Upper lobe of right lung (tissue), 1 donor: ENCODE results near the gene RALGPS2. TPM values are rescaled to one million over a fixed set of nuclear protein-coding genes. Genes with fewer than 3 reads are reported as not detected.

Experiments
- ATAC-seq: fragments of 200-7000 bp; cut with Tn5 transposase; one replicate; pipeline ENCODE4 v1.9.1; 2020; ENCODE audit warnings: mild to moderate bottlenecking, moderate library complexity
- DNase-seq: peaks from one replicate; pipeline ENCODE4 v3.0.0-alpha.2; 2020
- H3K27ac ChIP-seq: fragments of 200-600 bp; one replicate; pipeline ENCODE4 v1.8.0; 2022
- H3K27me3 ChIP-seq: fragments of 200-600 bp; one replicate; pipeline ENCODE4 v1.8.0; 2022; ENCODE audit warnings: mild to moderate bottlenecking
- H3K36me3 ChIP-seq: fragments of 200-600 bp; one replicate; pipeline ENCODE4 v1.8.0; 2022
- H3K4me1 ChIP-seq: fragments of 200-600 bp; one replicate; pipeline ENCODE4 v1.8.0; 2022
- H3K4me3 ChIP-seq: fragments of 200-600 bp; one replicate; pipeline ENCODE4 v1.8.0; 2022; ENCODE audit warnings: mild to moderate bottlenecking
- H3K9me3 ChIP-seq: fragments of 200-600 bp; one replicate; pipeline ENCODE4 v1.8.0; 2022
- intact Hi-C: fragments of 100-400 bp; cut with DNase I; formaldehyde crosslinking; loops from one replicate; pipeline ENCODE4 v1.11.0; 2022
- total RNA-seq: library from RNA; stranded (reverse); fragmentation: NEBNext Ultra II Directional; extraction: Animal tissue kit (Norgen Biotek cat#: 25700); gene quantifications from one replicate; pipeline ENCODE4 v1.2.1, GENCODE V29; 2021
- TF ChIP-seq, protein P1 (sequence below): fragments of 200-600 bp; IDR thresholded peaks from one replicate; pipeline ENCODE4 v1.8.0; 2022; ENCODE audit warnings: antibody characterized with exemption
- donor health status: DM: no; HTN: yes; CAD: no; lungs with severe emphysema.

The RALGPS2 gene
- total RNA-seq, 1 donor from 2014 or later, result 5.3 TPM

DNA sequence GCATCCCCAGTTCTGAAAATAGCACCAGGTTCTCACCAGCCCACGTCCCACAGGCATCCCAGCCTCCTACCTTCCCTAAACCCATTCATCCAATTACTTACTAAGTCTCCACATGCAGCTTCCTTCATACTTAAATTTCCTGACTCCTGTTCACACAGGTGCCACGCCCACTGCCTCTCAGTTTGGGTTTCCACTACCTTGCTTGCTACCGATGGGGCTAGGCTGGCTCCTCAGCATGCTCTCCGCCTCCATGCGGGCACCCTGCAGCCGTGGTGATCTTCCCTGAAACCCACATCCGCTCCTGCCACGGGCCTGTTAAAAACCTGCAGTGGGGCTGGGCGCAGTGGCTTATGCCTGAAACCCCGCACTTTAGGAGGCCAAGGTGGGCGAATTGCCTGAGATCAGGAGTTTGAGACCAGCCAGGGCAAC is 216.2 kb downstream of the RALGPS2 start:
- Histone ChIP-seq H3K36me3 (no peaks in the 10 kb centered on the region), H3K4me3 (no peak overlapping the region), H3K4me1 (no peaks in the 10 kb centered on the region), H3K27me3 (no peaks in the 10 kb centered on the region), H3K27ac (no peak overlapping the region), H3K9me3 (no peaks in the 10 kb centered on the region)
- intact Hi-C loops, result no loop called here
- DNase-seq, result no peak
- TF ChIP-seq, protein P1, sequence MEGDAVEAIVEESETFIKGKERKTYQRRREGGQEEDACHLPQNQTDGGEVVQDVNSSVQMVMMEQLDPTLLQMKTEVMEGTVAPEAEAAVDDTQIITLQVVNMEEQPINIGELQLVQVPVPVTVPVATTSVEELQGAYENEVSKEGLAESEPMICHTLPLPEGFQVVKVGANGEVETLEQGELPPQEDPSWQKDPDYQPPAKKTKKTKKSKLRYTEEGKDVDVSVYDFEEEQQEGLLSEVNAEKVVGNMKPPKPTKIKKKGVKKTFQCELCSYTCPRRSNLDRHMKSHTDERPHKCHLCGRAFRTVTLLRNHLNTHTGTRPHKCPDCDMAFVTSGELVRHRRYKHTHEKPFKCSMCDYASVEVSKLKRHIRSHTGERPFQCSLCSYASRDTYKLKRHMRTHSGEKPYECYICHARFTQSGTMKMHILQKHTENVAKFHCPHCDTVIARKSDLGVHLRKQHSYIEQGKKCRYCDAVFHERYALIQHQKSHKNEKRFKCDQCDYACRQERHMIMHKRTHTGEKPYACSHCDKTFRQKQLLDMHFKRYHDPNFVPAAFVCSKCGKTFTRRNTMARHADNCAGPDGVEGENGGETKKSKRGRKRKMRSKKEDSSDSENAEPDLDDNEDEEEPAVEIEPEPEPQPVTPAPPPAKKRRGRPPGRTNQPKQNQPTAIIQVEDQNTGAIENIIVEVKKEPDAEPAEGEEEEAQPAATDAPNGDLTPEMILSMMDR, result no peak
- no peak for ATAC-seq

DNA sequence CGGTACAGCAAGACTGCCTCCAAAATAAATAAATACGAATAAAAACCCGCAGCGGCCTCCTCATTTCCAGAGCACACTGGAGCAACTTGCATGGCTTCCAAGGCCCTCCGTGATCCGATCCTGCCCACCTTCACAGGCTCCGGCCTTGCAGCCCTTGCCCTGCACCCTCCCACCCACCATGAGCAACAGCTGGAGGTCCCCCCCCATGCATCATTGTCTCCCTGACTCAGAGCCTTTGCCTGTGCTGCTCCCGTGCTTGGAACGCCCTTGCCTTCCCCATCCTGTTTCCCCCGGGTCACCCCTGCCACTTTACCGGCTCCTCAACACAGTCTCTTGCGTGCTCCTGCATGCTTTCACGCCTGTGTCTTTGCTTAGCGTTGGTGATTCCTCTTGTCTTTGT is 216.8 kb downstream of the RALGPS2 start:
- H3K4me3 ChIP-seq, result no peak overlapping the region
- ATAC-seq, result no peak
- no peaks in the 10 kb centered on the region for H3K27me3 ChIP-seq
- no peaks in the 10 kb centered on the region for H3K9me3 ChIP-seq
- DNase-seq, result no peak
- TF ChIP-seq, protein P1, result no peak
- no peaks in the 10 kb centered on the region for H3K36me3 ChIP-seq
- intact Hi-C loops, result no loop called here
- H3K4me1 ChIP-seq, result no peaks in the 10 kb centered on the region
- no peak overlapping the region for H3K27ac ChIP-seq

DNA sequence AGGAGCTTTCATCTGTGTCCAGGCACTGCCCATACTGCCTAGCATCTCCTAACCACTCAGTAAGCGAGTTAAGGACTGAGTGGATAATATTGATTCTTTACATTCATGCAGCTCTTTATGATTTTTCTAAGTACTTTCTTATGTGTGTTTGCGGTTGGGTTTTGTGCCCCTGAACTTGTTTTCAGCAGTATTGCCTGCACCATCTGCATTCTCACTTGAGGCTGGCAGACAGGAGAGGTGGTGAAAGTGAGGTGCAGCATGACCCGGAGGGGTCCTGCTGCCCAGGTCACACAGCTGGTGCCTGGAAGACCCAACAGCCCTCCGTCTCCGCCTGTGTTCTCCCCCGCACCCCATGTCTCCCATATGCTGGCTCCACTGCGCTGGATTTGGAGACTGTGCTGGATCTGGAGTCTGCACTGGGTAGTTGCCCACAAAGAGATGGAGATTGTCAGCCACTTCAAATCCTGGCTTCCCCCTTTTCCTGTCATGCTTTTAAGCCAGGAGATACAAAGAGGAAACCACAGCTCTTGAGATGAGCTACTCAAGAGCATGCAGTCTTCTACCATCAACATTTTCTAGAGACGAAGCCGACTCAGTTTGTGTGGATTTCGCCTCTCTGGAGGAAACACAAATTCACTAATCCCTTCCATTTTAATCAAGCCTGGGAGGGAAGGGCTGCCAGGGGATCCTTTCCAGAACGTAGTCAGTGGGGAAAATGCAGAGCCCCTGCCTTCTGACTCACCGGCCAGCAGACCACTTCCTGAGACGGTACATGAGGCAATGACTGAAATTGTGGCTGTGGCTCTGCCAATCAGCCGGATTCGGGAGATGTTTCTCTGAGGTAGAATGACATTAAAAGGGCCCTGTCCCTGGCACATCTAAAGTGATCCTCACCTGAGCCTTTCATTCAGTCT is 217.5 kb downstream of the RALGPS2 start:
- TF ChIP-seq, protein P1, result no peak
- Histone ChIP-seq H3K36me3 (no peaks in the 10 kb centered on the region), H3K4me1 (no peaks in the 10 kb centered on the region), H3K9me3 (no peaks in the 10 kb centered on the region), H3K27me3 (no peaks in the 10 kb centered on the region), H3K4me3 (no peak overlapping the region), H3K27ac (no peak overlapping the region)
- intact Hi-C loops, result no loop called here
- no peak for DNase-seq
- ATAC-seq, result no peak

DNA sequence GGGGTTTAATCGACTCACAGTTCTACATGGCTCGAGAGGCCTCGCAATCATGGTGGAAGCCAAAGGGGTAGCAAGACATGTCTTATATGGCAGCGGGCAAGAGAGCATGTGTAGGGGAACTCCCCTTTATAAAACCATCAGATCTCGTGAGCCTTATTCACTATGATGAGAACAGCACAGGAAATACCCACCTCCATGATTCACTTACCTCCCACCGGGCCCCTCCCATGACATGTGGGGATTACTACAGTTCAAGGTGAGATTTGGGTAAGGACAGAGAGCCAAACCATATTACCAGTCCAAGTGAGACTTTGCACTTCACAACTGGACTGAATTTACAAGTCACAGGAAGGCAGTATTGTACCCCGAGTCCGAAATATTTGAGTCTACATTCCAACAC is 219.7 kb downstream of the RALGPS2 start:
- no peak for DNase-seq
- Histone ChIP-seq H3K9me3 (no peaks in the 10 kb centered on the region), H3K27ac (no peak overlapping the region), H3K36me3 (no peaks in the 10 kb centered on the region), H3K4me3 (no peak overlapping the region), H3K4me1 (no peaks in the 10 kb centered on the region), H3K27me3 (no peaks in the 10 kb centered on the region)
- intact Hi-C loops, result no loop called here
- TF ChIP-seq, protein P1, result no peak
- ATAC-seq, result no peak

DNA sequence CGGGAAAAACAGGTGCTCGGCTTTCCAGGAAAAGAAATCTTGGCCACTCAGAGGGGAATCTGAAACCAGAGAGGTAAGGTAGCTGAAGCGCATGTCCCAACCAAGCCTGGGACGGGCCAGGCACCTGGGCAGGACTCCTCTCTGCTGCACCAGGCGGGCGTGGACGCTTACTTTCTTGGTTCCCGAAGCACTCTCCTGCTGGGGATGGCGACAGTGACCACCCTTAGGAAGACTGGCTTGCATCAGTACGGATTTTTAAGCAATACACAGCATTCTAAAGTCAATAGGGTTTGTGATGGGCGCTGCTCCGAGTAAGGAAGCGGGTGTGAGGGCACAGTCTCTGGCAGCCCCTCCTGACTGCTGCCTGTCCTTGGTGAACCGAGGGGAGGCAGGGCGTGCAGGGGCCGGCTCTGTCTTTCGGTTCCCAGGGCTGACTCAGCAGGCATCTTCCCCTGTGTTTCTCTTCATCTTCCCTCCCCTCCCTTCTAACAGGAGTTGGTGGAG is 220.8 kb downstream of the RALGPS2 start:
- no peaks in the 10 kb centered on the region for H3K36me3 ChIP-seq
- ATAC-seq, result no peak
- intact Hi-C loops, result no loop called here
- no peak overlapping the region for H3K4me3 ChIP-seq
- TF ChIP-seq, protein P1, result no peak
- H3K4me1 ChIP-seq, result no peaks in the 10 kb centered on the region
- H3K27ac ChIP-seq, result no peak overlapping the region
- no peaks in the 10 kb centered on the region for H3K27me3 ChIP-seq
- no peaks in the 10 kb centered on the region for H3K9me3 ChIP-seq
- no peak for DNase-seq
